ENCODE results near the gene SLC35F5. TPM values are rescaled to one million over a fixed set of nuclear protein-coding genes. Genes with fewer than 3 reads are reported as not detected.

The SLC35F5 gene
- total RNA-seq, 2 experiments from 2014 or later: 51.1 to 56.3 TPM

- no peak for TF ChIP-seq EZH2phosphoT487 (IDR thresholded peaks at IDR 0.05; ENCODE audit: borderline replicate concordance, low read depth, low read length)
- TF ChIP-seq CTCF (conservative IDR thresholded peaks at IDR 0.05; ENCODE audit: low read length): no peak
- peaks cover 41% of the 10 kb centered on the region for H3K36me3 ChIP-seq (ENCODE audit: insufficient read depth, low read length)
- no peaks in the 10 kb centered on the region for H3K79me2 ChIP-seq (ENCODE audit: insufficient read depth, low read depth, low read length)
- POLR2A ChIA-PET: interaction anchor here (0.9 to 1.2 kb wide), 3 partner anchors 9 to 47 kb away, joined by 3 to 4 read pairs (median 4); no protein-coding TSS in a partner anchor
- H3K4me2 ChIP-seq (ENCODE audit: low read length): no peak overlapping the region
- no peaks in the 10 kb centered on the region for H3K9me2 ChIP-seq (ENCODE audit: insufficient read depth, low read length)
- H3K9me3 ChIP-seq (ENCODE audit: low read length): no peaks in the 10 kb centered on the region
- no peak for DNase-seq (ENCODE audit: low spot score)
- CTCF ChIA-PET (ENCODE audit: unreplicated experiment): no interaction called here
- no peaks in the 10 kb centered on the region for H4K20me1 ChIP-seq (ENCODE audit: insufficient read depth, low read length)
- H3K4me3 ChIP-seq (ENCODE audit: low read depth, low read length, poor library complexity, severe bottlenecking): no peak overlapping the region
- H3K4me1 ChIP-seq (ENCODE audit: insufficient read depth, low read length, poor library complexity, severe bottlenecking): no peaks in the 10 kb centered on the region
- no peak overlapping the region for H3K27ac ChIP-seq (ENCODE audit: low read depth, low read length, poor library complexity, severe bottlenecking)
- no peak overlapping the region for H2AFZ ChIP-seq (ENCODE audit: low read length)
- intact Hi-C loops (cut with micrococcal nuclease; ENCODE audit: unreplicated experiment): no loop called here
- no TSS peak for BruUV-seq (replicated peaks)
These were observed 44.6 kb downstream of the SLC35F5 start for GRCh38 chr2:113711851-113712250.

- TSS peak; percentile 21 for BruUV-seq (replicated peaks)
- no peaks in the 10 kb centered on the region for H3K9me3 ChIP-seq (ENCODE audit: low read length)
These were observed 47.4 kb downstream of the SLC35F5 start for GRCh38 chr2:113709022-113709421.

More at GRCh38 chr2:113709022-113709421, 47.4 kb downstream of the SLC35F5 start:
- intact Hi-C loops (cut with micrococcal nuclease; ENCODE audit: unreplicated experiment): no loop called here
- Histone ChIP-seq H4K20me1 (ENCODE audit: insufficient read depth, low read length) (no peaks in the 10 kb centered on the region), H3K4me1 (ENCODE audit: insufficient read depth, low read length, poor library complexity, severe bottlenecking) (no peaks in the 10 kb centered on the region), H3K36me3 (ENCODE audit: insufficient read depth, low read length) (peaks cover 25% of the 10 kb centered on the region), H3K9me2 (ENCODE audit: insufficient read depth, low read length) (no peaks in the 10 kb centered on the region), H3K79me2 (ENCODE audit: insufficient read depth, low read depth, low read length) (no peaks in the 10 kb centered on the region), H3K27ac (ENCODE audit: low read depth, low read length, poor library complexity, severe bottlenecking) (no peak overlapping the region), H3K4me3 (ENCODE audit: low read depth, low read length, poor library complexity, severe bottlenecking) (no peak overlapping the region), H3K4me2 (ENCODE audit: low read length) (no peak overlapping the region), H2AFZ (ENCODE audit: low read length) (no peak overlapping the region)
- DNase-seq (ENCODE audit: low spot score): no peak
- POLR2A ChIA-PET: interaction anchor here (1.2 kb wide), 1 partner anchor 14 kb away, joined by 3 read pairs; no protein-coding TSS in a partner anchor
- TF ChIP-seq EZH2phosphoT487 (IDR thresholded peaks at IDR 0.05; ENCODE audit: borderline replicate concordance, low read depth, low read length) (no peak), CTCF (conservative IDR thresholded peaks at IDR 0.05; ENCODE audit: low read length) (no peak)
- CTCF ChIA-PET (ENCODE audit: unreplicated experiment): no interaction called here
